HG02642 (cell line): Measurements from ENCODE around the gene MMP23B.

ENCODE experiments used
- ATAC-seq: cut with Tn5 transposase; IDR thresholded peaks from one replicate; pipeline ENCODE4 v1.9.1; 2021; ENCODE audit warnings: mild to moderate bottlenecking; ENCODE audit not compliant: unreplicated experiment, poor library complexity

Gene MMP23B

DNA sequence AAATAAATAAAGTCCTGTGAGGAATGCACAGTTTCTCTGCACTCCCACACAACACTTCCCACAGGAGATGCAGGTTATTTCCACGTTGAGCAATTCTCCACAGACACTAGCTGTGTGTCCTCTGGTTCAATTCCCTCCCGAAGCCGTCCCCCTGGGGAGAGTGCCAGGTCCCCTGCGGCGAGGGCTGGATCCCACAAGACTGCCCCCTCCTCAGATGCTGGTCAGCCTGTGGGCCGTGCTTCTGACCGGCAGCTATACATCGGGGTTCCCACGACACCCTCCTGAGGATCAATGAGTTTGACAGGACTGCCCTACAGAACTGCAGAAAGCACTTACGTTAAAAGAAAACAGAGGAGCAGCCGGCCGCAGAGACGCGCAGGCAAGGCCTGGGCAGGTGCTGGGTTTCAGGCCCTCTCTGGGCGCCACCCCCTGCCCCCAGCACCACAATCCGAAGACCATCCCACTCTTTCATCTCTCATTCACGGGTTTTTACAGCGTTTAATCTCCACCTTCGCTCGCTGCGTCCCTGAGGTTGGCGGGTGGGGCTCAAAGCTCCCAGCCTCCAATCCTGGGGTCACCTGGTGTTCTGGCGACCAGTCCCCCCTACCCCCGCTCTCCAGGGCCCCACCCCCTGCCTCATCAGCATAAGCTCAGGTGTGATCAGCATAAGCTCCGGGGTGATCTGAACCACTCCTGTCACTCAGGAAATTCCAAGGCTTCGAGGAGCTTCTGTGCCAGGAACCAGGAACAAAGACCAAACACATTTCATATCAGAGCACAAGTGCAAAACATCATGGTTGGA, 51.3 kb downstream of the MMP23B start:
- ATAC-seq, result no peak
